Ovary (tissue), 9 donors: ENCODE data around the gene TBCEL. TPM values are rescaled to one million over a fixed set of nuclear protein-coding genes. Genes with fewer than 3 reads are reported as not detected.
"Not testable (repeated sequence)": the region's sequence is repeated elsewhere in the genome, so short reads cannot be mapped to it uniquely, and the experiment has no call there.

Experiments
- DNase-seq, 5 donors: peaks; one replicate each; pipeline ENCODE4 v3.0.0-alpha.2; 2019 to 2020
- H3K27ac ChIP-seq, 2 donors: fragments of 200-600 bp; one replicate each; pipeline versions ENCODE4 v1.5.1 to v1.8.0; 2019 to 2022
- H3K27me3 ChIP-seq: fragments of 200-600 bp; one replicate; pipeline ENCODE4 v1.8.0; 2022
- H3K36me3 ChIP-seq: fragments of 200-600 bp; sonication (generic); one replicate; pipeline ENCODE4 v1.5.1; 2019
- H3K4me1 ChIP-seq: one replicate; pipeline ENCODE4 v1.8.1; 2013; ENCODE audit warnings: mild to moderate bottlenecking, moderate library complexity; ENCODE audit not compliant: insufficient read depth
- H3K4me3 ChIP-seq: fragments of 200-600 bp; sonication (generic); one replicate; pipeline ENCODE4 v1.5.1; 2017
- H3K9me3 ChIP-seq, 2 donors: fragments of 200-600 bp in 1 of 2; sonication (generic) in 1 of 2; one replicate each; pipeline versions ENCODE4 v1.5.1 to v1.8.1; 2013 to 2019; ENCODE audit warnings: mild to moderate bottlenecking in 1 of 2, moderate library complexity in 1 of 2
- CTCF ChIP-seq, 3 donors: fragments of 450-650 bp in 2 of 3; fragments of 200-600 bp in 1 of 3; IDR thresholded peaks; one replicate each; pipeline versions ENCODE4 v1.5.1 to v1.8.0; 2016 to 2022; ENCODE audit warnings: antibody characterized with exemption in 3 of 3, mild to moderate bottlenecking in 1 of 3
- EP300 ChIP-seq: sonication (generic); formaldehyde crosslinking; IDR thresholded peaks from one replicate; pipeline ENCODE4 v1.6.1; 2017; ENCODE audit warnings: antibody characterized with exemption
- POLR2A ChIP-seq: fragments of 450-650 bp; IDR thresholded peaks from one replicate; pipeline ENCODE4 v1.6.1; 2017; ENCODE audit warnings: antibody characterized with exemption, mild to moderate bottlenecking, moderate library complexity
- WGBS, 3 donors: extraction: QIAGEN DNeasy Blood & Tissue Kit in 1 of 3; methylation state at CpG; one replicate each; pipeline versions ENCODE4 v1.1.5 to v1.1.7; 2013 to 2017; 5-methylcytosine and 5-hydroxymethylcytosine counted together
- intact Hi-C, 4 donors: fragments of 100-400 bp; cut with DNase I; formaldehyde crosslinking; loops; one replicate each; pipeline versions ENCODE4 v1.11.0 to v1.15.1; 2022 to 2023
- polyA plus RNA-seq, 2 donors: library from polyadenylated mRNA; stranded (reverse); fragments of 200-250 nt in 1 of 2; fragments of 350-450 nt in 1 of 2; fragmentation: Illumina TruSeq in 1 of 2; extraction: RNeasy Lipid Tissue Mini Kit (QIAGEN cat#74804) in 1 of 2; gene quantifications; one replicate each; pipeline ENCODE4 v1.2.3, GENCODE V29; 2013 to 2014
- total RNA-seq, 7 donors: library from RNA; depleted of rRNA in 2 of 7; stranded (reverse); fragments of >200 nt in 2 of 7; fragmentation: NEBNext Ultra II Directional in 3 of 7; extraction: Animal tissue kit (Norgen Biotek cat#: 25700) in 3 of 7; gene quantifications; one replicate each; pipeline versions ENCODE4 v1.1.0 to v1.2.4, GENCODE V29; 2016 to 2023
- donor health status: DM: no; HTN: no; CAD: no; lungs with moderate emphysema.
- donor health status: DM: no; HTN: no; CAD: no.
- donor health status: Bipolar disorder and iron deficiency.
- donor health status: DM: yes; HTN: yes; CAD: no.
- donor health status: DM: no; HTN: no; CAD: no.
- donor health status: DM: yes; HTN: yes; CAD: no.

TBCEL gene
- total and polyA plus RNA-seq, 9 donors = 9.1 to 79.3 (median 45.8) TPM

- WGBS, 3 donors = 9 to 14% (median 12%) methylated on average over 1 of the region's 1 CpG
- Histone ChIP-seq H3K4me1 (peaks cover under 1% of the 10 kb centered on the region), H3K4me3 (no peak overlapping the region), H3K9me3 (no peaks in the 10 kb centered on the region), H3K27ac (no peak overlapping the region), H3K27me3 (no peaks in the 10 kb centered on the region), H3K36me3 (no peaks in the 10 kb centered on the region)
- no peak for DNase-seq
- TF ChIP-seq CTCF (IDR thresholded peaks at IDR 0.05) (no peak), POLR2A (no peak), EP300 (no peak)
- intact Hi-C loops = no loop called here
These were observed 5.2 kb upstream of the TBCEL start for GRCh38 chr11:121018746-121019145.

GRCh38 chr11:121021718-121022117 lies 2.2 kb upstream of the TBCEL start:
- H3K27me3 ChIP-seq, H3K36me3 ChIP-seq, H3K27ac ChIP-seq, H3K4me3 ChIP-seq, H3K4me1 ChIP-seq, H3K9me3 ChIP-seq, intact Hi-C loops: not testable (repeated sequence)
- WGBS, 3 donors = 92 to 94% (median 94%) methylated on average over 26 to 36 of the region's 36 CpGs
- DNase-seq = peak in 1 of 5 donors; percentile 16

- intact Hi-C loops = no loop called here
- Histone ChIP-seq H3K27ac (no peak overlapping the region), H3K9me3 (no peaks in the 10 kb centered on the region), H3K4me1 (peaks cover 8% of the 10 kb centered on the region), H3K4me3 (peak overlapping the region; percentile 89), H3K36me3 (no peaks in the 10 kb centered on the region), H3K27me3 (no peaks in the 10 kb centered on the region)
- DNase-seq = no peak
- WGBS, 3 donors = 37 to 51% (median 43%) methylated on average over 3 of the region's 3 CpGs
- TF ChIP-seq EP300 = no peak
- no peak for TF ChIP-seq CTCF (IDR thresholded peaks at IDR 0.05)
- no peak for TF ChIP-seq POLR2A
These were observed 1.1 kb downstream of the TBCEL start for GRCh38 chr11:121024989-121025388.

GRCh38 chr11:121029153-121029552 lies 5.3 kb downstream of the TBCEL start:
- intact Hi-C loops = no loop called here
- Histone ChIP-seq H3K4me3 (no peak overlapping the region), H3K9me3 (no peaks in the 10 kb centered on the region), H3K27me3 (no peaks in the 10 kb centered on the region), H3K36me3 (no peaks in the 10 kb centered on the region), H3K4me1 (peaks cover 7% of the 10 kb centered on the region), H3K27ac (no peak overlapping the region)
- 19 to 36% (median 20%) methylated on average over 2 of the region's 2 CpGs for WGBS, 3 donors
- TF ChIP-seq CTCF (IDR thresholded peaks at IDR 0.05) (no peak), POLR2A (no peak)
- no peak for DNase-seq

- H3K9me3 ChIP-seq = no peaks in the 10 kb centered on the region
- H3K27ac ChIP-seq = no peak overlapping the region
- H3K36me3 ChIP-seq = no peaks in the 10 kb centered on the region
- TF ChIP-seq EP300 (no peak), POLR2A (no peak), CTCF (IDR thresholded peaks at IDR 0.05) (no peak)
- intact Hi-C loops = no loop called here
- DNase-seq = no peak
- WGBS, 3 donors = 70 to 74% (median 70%) methylated on average over 3 of the region's 3 CpGs
- no peaks in the 10 kb centered on the region for H3K27me3 ChIP-seq
- no peak overlapping the region for H3K4me3 ChIP-seq
- peaks cover 3% of the 10 kb centered on the region for H3K4me1 ChIP-seq
These were observed 6.0 kb downstream of the TBCEL start for GRCh38 chr11:121029813-121030445.
